H1 (cell line): ENCODE measurements around the gene FOXK1. TPM values are rescaled to one million over a fixed set of nuclear protein-coding genes. Genes with fewer than 3 reads are reported as not detected.

Experiments used
- CTCF ChIA-PET: fragments of 300-600 bp; sonication (Branson Sonifier 250); formaldehyde crosslinking; loops from one replicate; lab custom pipeline; 2021; ENCODE audit not compliant: partially characterized antibody; lab: Charles Lee
- POLR2A ChIA-PET: fragments of 300-600 bp; sonication (Branson Sonifier 250); formaldehyde crosslinking; loops from one replicate; lab custom pipeline; 2021; ENCODE audit warnings: inconsistent platforms; ENCODE audit not compliant: partially characterized antibody; lab: Charles Lee
- DNase-seq, 2 experiments: peaks; one replicate each; pipeline versions ENCODE4 v3.0.0 to v3.0.0-alpha.2; 2010 to 2022; ENCODE audit warnings: low spot score in 2 of 2, low read depth in 1 of 2, mixed read lengths in 1 of 2
- FAIRE-seq: peaks from 2 replicates; lab custom pipeline; 2011; peaks lifted over from hg19 to GRCh38; lab: Jason Lieb, UNC
- H2AFZ ChIP-seq: 2 replicates; pipeline ENCODE4 v1.8.1; 2012; ENCODE audit warnings: low read length, inconsistent platforms
- H2AK5ac ChIP-seq: 2 replicates; pipeline ENCODE4 v1.6.1; 2013; ENCODE audit warnings: low read depth, low read length
- H2BK120ac ChIP-seq: replicated peaks from 2 replicates; pipeline ENCODE3; 2013; ENCODE audit warnings: low read depth, low read length, inconsistent platforms
- H2BK12ac ChIP-seq: 2 replicates; pipeline ENCODE4 v1.6.1; 2013; ENCODE audit warnings: low read depth, low read length
- H2BK15ac ChIP-seq: 2 replicates; pipeline ENCODE4 v1.6.1; 2013; ENCODE audit warnings: low read length
- H2BK20ac ChIP-seq: 2 replicates; pipeline ENCODE4 v1.6.1; 2013; ENCODE audit warnings: low read length
- H2BK5ac ChIP-seq: 2 replicates; pipeline ENCODE4 v1.6.1; 2013; ENCODE audit warnings: low read depth, low read length
- H3K14ac ChIP-seq: 2 replicates; pipeline ENCODE4 v1.6.1; 2013; ENCODE audit warnings: inconsistent platforms; ENCODE audit not compliant: insufficient read length
- H3K18ac ChIP-seq: 2 replicates; pipeline ENCODE4 v1.6.1; 2013; ENCODE audit warnings: low read length; ENCODE audit errors: extremely low read depth
- H3K23ac ChIP-seq: 2 replicates; pipeline ENCODE4 v1.6.1; 2013; ENCODE audit warnings: inconsistent platforms; ENCODE audit not compliant: insufficient read length
- H3K23me2 ChIP-seq: 2 replicates; pipeline ENCODE4 v1.6.1; 2013; ENCODE audit warnings: low read depth, low read length
- H3K27ac ChIP-seq: 2 replicates; pipeline ENCODE4 v1.6.1; 2011; ENCODE audit warnings: low read depth, low read length, inconsistent platforms
- H3K27me3 ChIP-seq, 4 experiments: replicated peaks in 1 of 4; 1 replicate in 1 of 4; 2 replicates in 3 of 4; pipeline versions ENCODE4 v1.6.1 to v1.8.1; 2011 to 2013; ENCODE audit warnings: low read length in 3 of 4, mild to moderate bottlenecking in 3 of 4, inconsistent platforms in 2 of 4, mixed read lengths in 2 of 4, moderate library complexity in 1 of 4; ENCODE audit not compliant: control insufficient read depth in 3 of 4, insufficient read depth in 3 of 4; ENCODE audit errors: extremely low read depth in 1 of 4
- H3K36me3 ChIP-seq, 4 experiments: 2 replicates each; pipeline versions ENCODE4 v1.6.1 to v1.8.1; 2011 to 2013; ENCODE audit warnings: mild to moderate bottlenecking in 4 of 4, low read length in 3 of 4, moderate library complexity in 2 of 4, control low read depth in 1 of 4, inconsistent platforms in 1 of 4; ENCODE audit not compliant: insufficient read depth in 4 of 4, control insufficient read depth in 2 of 4
- H3K4ac ChIP-seq: replicated peaks from 2 replicates; pipeline ENCODE3; 2013; ENCODE audit warnings: low read length, low read depth, mixed read lengths, inconsistent platforms; ENCODE audit not compliant: insufficient read length
- H3K4me1 ChIP-seq, 4 experiments: replicated peaks in 1 of 4; 1 replicate in 1 of 4; 2 replicates in 3 of 4; pipeline versions ENCODE4 v1.6.1 to v1.8.1; 2011 to 2013; ENCODE audit warnings: low read length in 3 of 4, inconsistent platforms in 2 of 4, mixed read lengths in 1 of 4; ENCODE audit not compliant: insufficient read depth in 4 of 4, control insufficient read depth in 3 of 4
- H3K4me2 ChIP-seq, 2 experiments: 2 replicates each; pipeline versions ENCODE4 v1.6.1 to v1.8.1; 2011 to 2013; ENCODE audit warnings: low read depth in 2 of 2, low read length in 2 of 2, control low read depth in 1 of 2, inconsistent platforms in 1 of 2, mild to moderate bottlenecking in 1 of 2; ENCODE audit not compliant: insufficient read depth in 1 of 2
- H3K4me3 ChIP-seq, 4 experiments: fragments of 200-600, 300-600 bp in 1 of 4; sonication (generic), shearing (Covaris generic), sonication (Bioruptor Twin) in 1 of 4; 2 replicates each; pipeline versions ENCODE4 v1.5.1 to v1.8.1; 2011 to 2016; ENCODE audit warnings: low read length in 4 of 4, low read depth in 3 of 4, control low read depth in 2 of 4, inconsistent platforms in 2 of 4, mild to moderate bottlenecking in 2 of 4, mixed read lengths in 1 of 4, moderate library complexity in 1 of 4; ENCODE audit not compliant: insufficient read depth in 2 of 4; ENCODE audit errors: extremely low read depth in 1 of 4
- H3K56ac ChIP-seq: replicated peaks from 2 replicates; pipeline ENCODE3; 2013; ENCODE audit warnings: low read depth, mild to moderate bottlenecking, mixed read lengths, low read length, inconsistent platforms; ENCODE audit not compliant: insufficient read length
- H3K79me1 ChIP-seq: 2 replicates; pipeline ENCODE4 v1.6.1; 2013; ENCODE audit warnings: low read depth, low read length, control low read depth
- H3K79me2 ChIP-seq, 2 experiments: 2 replicates each; pipeline versions ENCODE4 v1.6.1 to v1.8.1; 2012 to 2013; ENCODE audit warnings: low read length in 2 of 2, mild to moderate bottlenecking in 2 of 2, inconsistent platforms in 1 of 2; ENCODE audit not compliant: insufficient read depth in 2 of 2, control insufficient read depth in 1 of 2
- H3K9ac ChIP-seq, 4 experiments: replicated peaks in 1 of 4; 1 replicate in 1 of 4; 2 replicates in 3 of 4; pipeline versions ENCODE4 v1.6.1 to v1.8.1; 2011 to 2013; ENCODE audit warnings: low read depth in 3 of 4, low read length in 3 of 4, control low read depth in 2 of 4, mild to moderate bottlenecking in 2 of 4, moderate library complexity in 2 of 4, inconsistent platforms in 1 of 4; ENCODE audit errors: extremely low read depth in 1 of 4
- H3K9me3 ChIP-seq, 2 experiments: 2 replicates each; pipeline versions ENCODE4 v1.6.1 to v1.8.1; 2012 to 2013; ENCODE audit warnings: mild to moderate bottlenecking in 2 of 2, moderate library complexity in 2 of 2, control low read depth in 1 of 2, inconsistent platforms in 1 of 2, low read depth in 1 of 2, low read length in 1 of 2, mixed read lengths in 1 of 2; ENCODE audit not compliant: insufficient read depth in 2 of 2
- H4K20me1 ChIP-seq, 2 experiments: replicated peaks in 1 of 2; 2 replicates each; pipeline versions ENCODE3 to v1.8.1; 2011 to 2013; ENCODE audit warnings: inconsistent platforms in 2 of 2, low read length in 2 of 2, mild to moderate bottlenecking in 1 of 2; ENCODE audit not compliant: insufficient read depth in 2 of 2, control insufficient read depth in 1 of 2
- H4K5ac ChIP-seq: 2 replicates; pipeline ENCODE4 v1.6.1; 2013; ENCODE audit warnings: low read length, low read depth, mixed read lengths, inconsistent platforms; ENCODE audit not compliant: insufficient read length
- H4K8ac ChIP-seq: 2 replicates; pipeline ENCODE4 v1.8.0; 2013; ENCODE audit warnings: mild to moderate bottlenecking, moderate library complexity, low read length, inconsistent platforms; ENCODE audit not compliant: insufficient read depth; ENCODE audit errors: extremely low read depth
- H4K91ac ChIP-seq: replicated peaks from 2 replicates; pipeline ENCODE3; 2013; ENCODE audit warnings: low read length, mixed read lengths, inconsistent platforms; ENCODE audit not compliant: insufficient read length
- SP1 ChIP-seq: IDR thresholded peaks from 2 replicates; pipeline ENCODE4 v1.6.1; 2011; ENCODE audit warnings: low read depth, low read length
- SUZ12 ChIP-seq: fragments of 200-600 bp; sonication (generic); IDR thresholded peaks from 2 replicates; pipeline ENCODE4 v1.6.1; 2012; ENCODE audit warnings: mild to moderate bottlenecking, inconsistent platforms, low read length, moderate library complexity, mixed read lengths
- WGBS, 2 experiments: shearing (Covaris generic) in 1 of 2; methylation state at CpG; one replicate each; pipeline versions ENCODE4 v1.1.6 to v1.1.7; 2013 to 2015; ENCODE audit warnings: low lambda C conversion rate in 2 of 2, mixed read lengths in 2 of 2, inconsistent platforms in 1 of 2, low coverage in 1 of 2, missing lambda C conversion rate in 1 of 2; ENCODE audit not compliant: insufficient replicate concordance in 2 of 2, insufficient coverage in 1 of 2, insufficient read length in 1 of 2; ENCODE audit errors: extremely low coverage in 1 of 2, missing lambda C conversion rate in 1 of 2; 5-methylcytosine and 5-hydroxymethylcytosine counted together
- polyA plus RNA-seq, 7 experiments: library from polyadenylated mRNA; depleted of rRNA in 3 of 7; stranded (reverse) in 5 of 7; unstranded in 2 of 7; fragments of >200 nt in 5 of 7; fragments of 200-250 nt in 2 of 7; gene quantifications; 1 replicate in 5 of 7; 2 replicates in 1 of 7; 4 replicates in 1 of 7; pipeline versions ENCODE4 v1.2.1 to v1.2.3, GENCODE V29; 2011 to 2013; ENCODE audit warnings: missing spikeins in 2 of 7, mixed read lengths in 2 of 7
- total RNA-seq: library from RNA; stranded (reverse); fragmentation: NEBNext Ultra II Directional; extraction: Animal tissue kit (Norgen Biotek cat#: 25700); gene quantifications from 2 replicates; pipeline ENCODE4 v1.2.1, GENCODE V29; 2021
- TF ChIP-seq, protein P1 (sequence below): IDR thresholded peaks from 2 replicates; pipeline ENCODE4 v1.6.1; 2012; ENCODE audit warnings: inconsistent platforms

Gene FOXK1
- total and polyA plus RNA-seq, 2 of the 8 experiments (the other 6 are each of a cell fraction or from before 2014, with no cell fraction given) = 2.0 to 8.5 TPM

DNA sequence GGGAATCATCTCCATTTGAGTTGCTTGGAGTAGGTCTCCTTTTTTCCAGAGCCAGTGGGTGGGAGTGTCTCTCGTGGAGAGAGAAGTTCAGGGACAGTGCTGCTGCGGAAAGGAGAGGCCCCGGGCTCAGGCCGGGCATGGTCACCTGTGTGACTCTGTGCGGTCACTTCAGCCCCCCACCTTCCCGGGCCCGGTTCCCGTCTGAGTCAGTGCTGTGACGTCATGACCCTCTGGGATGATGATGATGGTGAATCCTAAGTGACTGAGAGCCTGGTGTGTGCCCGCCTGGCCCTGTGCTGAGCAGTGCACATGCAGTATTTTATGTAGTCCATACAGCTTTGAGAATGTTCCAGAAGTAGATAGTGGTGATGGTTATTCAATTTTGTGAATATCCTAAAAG, 60.8 kb downstream of the FOXK1 start:
- H3K79me2 ChIP-seq = no peaks in the 10 kb centered on the region
- H4K91ac ChIP-seq = no peak overlapping the region
- no peak overlapping the region for H3K56ac ChIP-seq
- H3K36me3 ChIP-seq = no peaks in the 10 kb centered on the region
- no peak overlapping the region for H3K4ac ChIP-seq
- H2AFZ ChIP-seq = no peak overlapping the region
- FAIRE-seq (no peak), DNase-seq (no peak)
- no peak overlapping the region for H2AK5ac ChIP-seq
- CTCF ChIA-PET = interaction anchor here (1.0 to 1.2 kb wide), 2 partner anchors 34 to 131 kb away, joined by 3 read pairs; no protein-coding TSS in a partner anchor
- no peak overlapping the region for H2BK120ac ChIP-seq
- H2BK12ac ChIP-seq = no peak overlapping the region
- POLR2A ChIA-PET = no interaction called here
- peaks cover 3 to 58% (median 41%) of the 10 kb centered on the region in 4 experiments for H3K27me3 ChIP-seq
- no peak overlapping the region for H2BK5ac ChIP-seq
- peaks cover 4 to 12% (median 8%) of the 10 kb centered on the region in 4 experiments for H3K4me1 ChIP-seq
- no peak overlapping the region for H3K23ac ChIP-seq
- H4K20me1 ChIP-seq = peaks cover 7 to 23% of the 10 kb centered on the region in 2 experiments
- H3K18ac ChIP-seq = no peak overlapping the region
- H3K14ac ChIP-seq = no peak overlapping the region
- no peaks in the 10 kb centered on the region for H3K79me1 ChIP-seq
- H2BK20ac ChIP-seq = no peak overlapping the region
- H4K5ac ChIP-seq = no peak overlapping the region
- no peak overlapping the region for H3K9ac ChIP-seq
- H4K8ac ChIP-seq = no peak overlapping the region
- H3K23me2 ChIP-seq = no peaks in the 10 kb centered on the region
- no peak overlapping the region for H3K4me3 ChIP-seq
- no peak overlapping the region for H2BK15ac ChIP-seq
- H3K4me2 ChIP-seq = no peak overlapping the region
- H3K27ac ChIP-seq = no peak overlapping the region
- 93% methylated on average over 10 of the region's 10 CpGs; no CpG with 5 or more reads in 1 of the 2 experiments for WGBS, 2 experiments
- H3K9me3 ChIP-seq = no peaks in the 10 kb centered on the region
- TF ChIP-seq, protein P1, sequence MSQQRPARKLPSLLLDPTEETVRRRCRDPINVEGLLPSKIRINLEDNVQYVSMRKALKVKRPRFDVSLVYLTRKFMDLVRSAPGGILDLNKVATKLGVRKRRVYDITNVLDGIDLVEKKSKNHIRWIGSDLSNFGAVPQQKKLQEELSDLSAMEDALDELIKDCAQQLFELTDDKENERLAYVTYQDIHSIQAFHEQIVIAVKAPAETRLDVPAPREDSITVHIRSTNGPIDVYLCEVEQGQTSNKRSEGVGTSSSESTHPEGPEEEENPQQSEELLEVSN = no peak
- no peak for TF ChIP-seq SP1
- TF ChIP-seq SUZ12 = no peak
- TF ChIP-seq, all 59 proteins: peak for 0
